PFSK-1 (cell line): Measurements from ENCODE around the gene BRAT1.

ENCODE experiments used
- FOXP2 ChIP-seq: optimal IDR thresholded peaks from 2 replicates; pipeline ENCODE3; 2011; ENCODE audit warnings: borderline replicate concordance, control low read depth, inconsistent platforms; ENCODE audit not compliant: insufficient read depth; ENCODE audit errors: extremely low read length, extremely low read depth
- POLR2AphosphoS5 ChIP-seq: IDR thresholded peaks from 2 replicates; pipeline ENCODE4 v1.6.1; 2012; ENCODE audit warnings: low read depth, mild to moderate bottlenecking, control low read depth, low read length, moderate library complexity
- SIN3A ChIP-seq: IDR thresholded peaks from 2 replicates; pipeline ENCODE4 v1.6.1; 2012; ENCODE audit warnings: mild to moderate bottlenecking, low read length, moderate library complexity, borderline replicate concordance; ENCODE audit not compliant: insufficient read depth
- TAF1 ChIP-seq: IDR thresholded peaks from 2 replicates; pipeline ENCODE4 v1.6.1; 2012; ENCODE audit warnings: low read length, control low read depth, borderline replicate concordance; ENCODE audit not compliant: insufficient read depth
- TF ChIP-seq, protein P1 (sequence below), 2 experiments: IDR thresholded peaks; 2 replicates each; pipeline versions ENCODE4 v1.6.1 to v1.8.0; 2011 to 2012; ENCODE audit warnings: low read depth in 2 of 2, low read length in 2 of 2, control low read depth in 1 of 2, inconsistent platforms in 1 of 2, mild to moderate bottlenecking in 1 of 2, moderate library complexity in 1 of 2; ENCODE audit not compliant: insufficient read depth in 1 of 2

Gene BRAT1

DNA sequence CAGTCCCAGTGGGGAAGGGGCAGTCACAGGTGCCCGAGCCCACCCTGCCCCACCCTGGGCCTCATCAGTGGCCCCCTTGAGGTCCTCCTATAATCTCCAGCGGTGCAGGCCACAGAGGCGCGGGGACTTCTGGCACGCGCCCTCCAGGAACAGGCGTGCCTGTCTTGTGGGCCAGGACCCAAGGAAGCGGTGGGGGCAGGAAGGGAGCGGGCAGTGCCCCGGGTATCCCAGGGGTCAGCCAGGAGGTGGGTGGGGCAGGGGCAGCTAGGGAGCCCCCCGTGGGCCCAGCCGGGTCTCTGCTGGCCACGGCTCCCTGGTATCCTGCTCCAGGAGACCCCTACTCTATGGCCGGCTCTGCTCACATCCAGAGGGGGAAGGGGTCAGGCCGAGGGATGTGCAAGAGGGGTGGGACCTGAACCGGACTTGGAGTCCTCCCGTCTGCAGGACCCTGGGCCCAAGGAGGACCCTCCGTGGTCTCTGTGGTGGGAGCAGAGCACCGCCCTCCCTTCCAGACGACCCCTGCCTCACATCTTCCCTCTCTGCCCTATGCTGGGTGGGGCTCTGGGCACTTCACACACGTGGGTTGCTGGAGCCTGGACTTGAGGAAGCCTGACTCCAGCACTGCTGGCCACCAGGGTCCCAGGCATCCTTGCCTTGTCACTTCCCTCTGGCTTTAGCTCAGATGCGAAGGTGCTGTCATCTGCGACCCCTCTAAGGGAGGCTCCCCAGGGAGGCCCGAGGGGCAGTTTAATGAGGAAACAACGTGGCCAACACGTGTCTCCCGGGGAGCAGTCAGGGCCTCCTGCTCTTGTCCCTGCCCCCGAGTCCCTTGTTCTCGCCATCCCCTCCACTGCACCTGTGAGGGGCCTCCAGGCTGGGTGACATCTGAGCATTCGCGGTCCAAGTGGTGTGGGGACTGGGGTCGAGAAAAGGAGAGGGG is 60.9 kb downstream of the BRAT1 start:
- TF ChIP-seq TAF1, result no peak
- TF ChIP-seq, protein P1, sequence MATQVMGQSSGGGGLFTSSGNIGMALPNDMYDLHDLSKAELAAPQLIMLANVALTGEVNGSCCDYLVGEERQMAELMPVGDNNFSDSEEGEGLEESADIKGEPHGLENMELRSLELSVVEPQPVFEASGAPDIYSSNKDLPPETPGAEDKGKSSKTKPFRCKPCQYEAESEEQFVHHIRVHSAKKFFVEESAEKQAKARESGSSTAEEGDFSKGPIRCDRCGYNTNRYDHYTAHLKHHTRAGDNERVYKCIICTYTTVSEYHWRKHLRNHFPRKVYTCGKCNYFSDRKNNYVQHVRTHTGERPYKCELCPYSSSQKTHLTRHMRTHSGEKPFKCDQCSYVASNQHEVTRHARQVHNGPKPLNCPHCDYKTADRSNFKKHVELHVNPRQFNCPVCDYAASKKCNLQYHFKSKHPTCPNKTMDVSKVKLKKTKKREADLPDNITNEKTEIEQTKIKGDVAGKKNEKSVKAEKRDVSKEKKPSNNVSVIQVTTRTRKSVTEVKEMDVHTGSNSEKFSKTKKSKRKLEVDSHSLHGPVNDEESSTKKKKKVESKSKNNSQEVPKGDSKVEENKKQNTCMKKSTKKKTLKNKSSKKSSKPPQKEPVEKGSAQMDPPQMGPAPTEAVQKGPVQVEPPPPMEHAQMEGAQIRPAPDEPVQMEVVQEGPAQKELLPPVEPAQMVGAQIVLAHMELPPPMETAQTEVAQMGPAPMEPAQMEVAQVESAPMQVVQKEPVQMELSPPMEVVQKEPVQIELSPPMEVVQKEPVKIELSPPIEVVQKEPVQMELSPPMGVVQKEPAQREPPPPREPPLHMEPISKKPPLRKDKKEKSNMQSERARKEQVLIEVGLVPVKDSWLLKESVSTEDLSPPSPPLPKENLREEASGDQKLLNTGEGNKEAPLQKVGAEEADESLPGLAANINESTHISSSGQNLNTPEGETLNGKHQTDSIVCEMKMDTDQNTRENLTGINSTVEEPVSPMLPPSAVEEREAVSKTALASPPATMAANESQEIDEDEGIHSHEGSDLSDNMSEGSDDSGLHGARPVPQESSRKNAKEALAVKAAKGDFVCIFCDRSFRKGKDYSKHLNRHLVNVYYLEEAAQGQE (IDR thresholded peaks at IDR 0.05; ENCODE audit: insufficient read depth in 1 of 2, low read depth in 2 of 2, low read length in 2 of 2), result no peak
- no peak for TF ChIP-seq POLR2AphosphoS5
- TF ChIP-seq FOXP2, result no peak
- TF ChIP-seq SIN3A, result no peak

DNA sequence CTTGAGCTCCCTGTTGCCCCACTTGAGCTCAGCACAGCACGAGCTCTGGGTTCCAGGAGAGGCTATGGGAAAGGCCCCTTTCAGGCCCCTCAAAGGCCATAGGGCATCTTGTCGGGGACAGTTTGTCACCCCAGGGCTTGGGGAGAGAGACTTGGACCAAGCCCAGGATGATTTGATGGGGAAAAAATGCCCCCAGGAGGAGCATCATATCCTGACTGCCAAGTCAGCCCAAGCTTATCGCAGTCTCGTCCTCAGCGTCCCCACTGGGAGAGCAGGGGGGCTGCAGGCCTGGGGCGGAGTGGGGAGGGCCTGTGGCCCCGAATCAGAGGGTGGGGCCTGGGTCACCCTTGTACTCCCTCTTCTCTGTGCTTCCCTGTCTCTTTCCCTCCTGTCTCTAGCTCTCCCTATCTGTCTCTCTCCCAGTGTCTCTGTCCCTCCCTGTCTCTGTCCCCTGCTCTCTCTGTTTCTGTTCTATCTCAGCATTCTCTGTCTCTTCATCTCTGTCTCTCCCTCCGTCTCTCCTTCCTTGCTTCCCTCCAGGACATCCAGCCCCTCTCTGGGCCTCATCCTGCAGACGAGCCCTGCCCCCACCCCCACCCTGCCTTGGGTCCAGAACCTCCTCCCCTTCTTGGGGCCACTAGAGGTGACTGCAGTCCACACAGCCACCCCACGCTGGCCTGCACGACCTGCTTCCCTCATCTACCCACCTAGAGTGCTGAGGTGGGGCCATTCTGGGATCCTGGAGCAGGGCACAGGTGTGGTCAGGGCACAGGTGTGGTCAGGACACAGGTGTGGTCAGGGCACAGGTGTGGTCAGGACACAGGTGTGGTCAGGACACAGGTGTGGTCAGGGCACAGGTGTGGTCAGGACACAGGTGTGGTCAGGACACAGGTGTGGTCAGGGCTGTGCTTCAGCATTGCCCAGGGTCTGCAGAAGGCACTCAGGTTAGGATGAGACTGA is 61.8 kb downstream of the BRAT1 start:
- TF ChIP-seq SIN3A, result no peak
- TF ChIP-seq POLR2AphosphoS5, result no peak
- TF ChIP-seq TAF1, result no peak
- TF ChIP-seq, protein P1 (IDR thresholded peaks at IDR 0.05; ENCODE audit: insufficient read depth in 1 of 2, low read depth in 2 of 2, low read length in 2 of 2), result no peak
- TF ChIP-seq FOXP2, result no peak

DNA sequence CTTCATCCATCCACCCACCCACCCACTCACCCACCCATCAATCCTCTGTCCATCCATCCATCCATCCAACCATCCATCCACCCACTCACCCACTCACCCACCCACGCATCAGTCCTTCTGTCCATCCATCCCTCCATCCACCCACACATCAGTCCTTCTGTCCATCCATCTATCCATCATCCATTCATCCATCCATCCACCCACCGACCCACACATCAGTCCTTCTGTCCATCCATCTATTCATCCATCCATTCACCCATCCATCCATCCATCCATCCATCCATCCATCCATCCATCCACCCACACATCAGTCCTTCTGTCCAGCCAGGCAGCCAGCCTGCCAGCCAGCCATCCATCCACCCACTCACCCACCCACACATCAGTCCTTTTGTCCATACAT is 63.3 kb downstream of the BRAT1 start:
- TF ChIP-seq SIN3A, result no peak
- no peak for TF ChIP-seq FOXP2
- TF ChIP-seq, protein P1 (IDR thresholded peaks at IDR 0.05; ENCODE audit: insufficient read depth in 1 of 2, low read depth in 2 of 2, low read length in 2 of 2), result no peak
- TF ChIP-seq TAF1, result no peak
- TF ChIP-seq POLR2AphosphoS5, result no peak

DNA sequence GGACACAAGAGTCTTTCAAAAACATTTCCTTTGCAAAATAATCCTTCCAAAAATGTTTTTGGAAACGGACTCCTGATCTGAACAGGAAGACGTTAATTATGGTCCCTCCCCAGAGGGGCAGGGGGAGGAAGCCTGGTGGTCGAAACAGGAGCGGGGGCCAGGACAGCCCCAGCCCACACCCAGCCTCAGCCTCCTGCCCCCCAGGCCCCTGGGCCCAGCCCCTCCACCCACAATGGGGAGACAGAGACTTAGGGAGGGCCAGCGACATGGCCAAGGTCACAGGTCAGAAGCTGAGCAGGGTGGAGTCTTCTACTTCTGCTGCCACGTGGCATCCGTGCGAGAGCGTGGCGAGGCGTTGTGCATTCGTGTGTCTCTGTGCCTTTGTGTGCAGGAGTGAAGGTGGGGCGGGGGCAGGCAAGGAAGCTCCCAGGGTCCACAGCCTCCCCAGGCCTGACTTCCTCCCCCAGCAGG is 65.1 kb downstream of the BRAT1 start:
- no peak for TF ChIP-seq TAF1
- TF ChIP-seq POLR2AphosphoS5, result no peak
- TF ChIP-seq, protein P1 (IDR thresholded peaks at IDR 0.05; ENCODE audit: insufficient read depth in 1 of 2, low read depth in 2 of 2, low read length in 2 of 2), result no peak
- TF ChIP-seq FOXP2, result no peak
- no peak for TF ChIP-seq SIN3A
